Ovary (tissue), 9 donors: Measurements from ENCODE around the gene DGKI. TPM values are rescaled to one million over a fixed set of nuclear protein-coding genes. Genes with fewer than 3 reads are reported as not detected.

Source experiments
- DNase-seq, 5 donors: peaks; one replicate each; pipeline ENCODE4 v3.0.0-alpha.2; 2019 to 2020
- H3K27ac ChIP-seq, 2 donors: fragments of 200-600 bp; one replicate each; pipeline versions ENCODE4 v1.5.1 to v1.8.0; 2019 to 2022
- H3K27me3 ChIP-seq: fragments of 200-600 bp; one replicate; pipeline ENCODE4 v1.8.0; 2022
- H3K36me3 ChIP-seq: fragments of 200-600 bp; sonication (generic); one replicate; pipeline ENCODE4 v1.5.1; 2019
- H3K4me1 ChIP-seq: one replicate; pipeline ENCODE4 v1.8.1; 2013; ENCODE audit warnings: mild to moderate bottlenecking, moderate library complexity; ENCODE audit not compliant: insufficient read depth
- H3K4me3 ChIP-seq: fragments of 200-600 bp; sonication (generic); one replicate; pipeline ENCODE4 v1.5.1; 2017
- H3K9me3 ChIP-seq, 2 donors: fragments of 200-600 bp in 1 of 2; sonication (generic) in 1 of 2; one replicate each; pipeline versions ENCODE4 v1.5.1 to v1.8.1; 2013 to 2019; ENCODE audit warnings: mild to moderate bottlenecking in 1 of 2, moderate library complexity in 1 of 2
- EP300 ChIP-seq: sonication (generic); formaldehyde crosslinking; IDR thresholded peaks from one replicate; pipeline ENCODE4 v1.6.1; 2017; ENCODE audit warnings: antibody characterized with exemption
- POLR2A ChIP-seq: fragments of 450-650 bp; IDR thresholded peaks from one replicate; pipeline ENCODE4 v1.6.1; 2017; ENCODE audit warnings: antibody characterized with exemption, mild to moderate bottlenecking, moderate library complexity
- WGBS, 3 donors: extraction: QIAGEN DNeasy Blood & Tissue Kit in 1 of 3; methylation state at CpG; one replicate each; pipeline versions ENCODE4 v1.1.5 to v1.1.7; 2013 to 2017; 5-methylcytosine and 5-hydroxymethylcytosine counted together
- intact Hi-C, 4 donors: fragments of 100-400 bp; cut with DNase I; formaldehyde crosslinking; loops; one replicate each; pipeline versions ENCODE4 v1.11.0 to v1.15.1; 2022 to 2023
- polyA plus RNA-seq, 2 donors: library from polyadenylated mRNA; stranded (reverse); fragments of 200-250 nt in 1 of 2; fragments of 350-450 nt in 1 of 2; fragmentation: Illumina TruSeq in 1 of 2; extraction: RNeasy Lipid Tissue Mini Kit (QIAGEN cat#74804) in 1 of 2; gene quantifications; one replicate each; pipeline ENCODE4 v1.2.3, GENCODE V29; 2013 to 2014
- total RNA-seq, 7 donors: library from RNA; depleted of rRNA in 2 of 7; stranded (reverse); fragments of >200 nt in 2 of 7; fragmentation: NEBNext Ultra II Directional in 3 of 7; extraction: Animal tissue kit (Norgen Biotek cat#: 25700) in 3 of 7; gene quantifications; one replicate each; pipeline versions ENCODE4 v1.1.0 to v1.2.4, GENCODE V29; 2016 to 2023
- TF ChIP-seq, protein P1 (sequence below), 3 donors: fragments of 450-650 bp in 2 of 3; fragments of 200-600 bp in 1 of 3; IDR thresholded peaks; one replicate each; pipeline versions ENCODE4 v1.5.1 to v1.8.0; 2016 to 2022; ENCODE audit warnings: antibody characterized with exemption in 3 of 3, mild to moderate bottlenecking in 1 of 3
- donor health status: DM: no; HTN: no; CAD: no; lungs with moderate emphysema.
- donor health status: DM: no; HTN: no; CAD: no.
- donor health status: Bipolar disorder and iron deficiency.
- donor health status: DM: yes; HTN: yes; CAD: no.
- donor health status: DM: no; HTN: no; CAD: no.
- donor health status: DM: yes; HTN: yes; CAD: no.

Gene DGKI
- total and polyA plus RNA-seq, 9 donors: 0.10 to 1.3 (median 0.29) TPM

DNA sequence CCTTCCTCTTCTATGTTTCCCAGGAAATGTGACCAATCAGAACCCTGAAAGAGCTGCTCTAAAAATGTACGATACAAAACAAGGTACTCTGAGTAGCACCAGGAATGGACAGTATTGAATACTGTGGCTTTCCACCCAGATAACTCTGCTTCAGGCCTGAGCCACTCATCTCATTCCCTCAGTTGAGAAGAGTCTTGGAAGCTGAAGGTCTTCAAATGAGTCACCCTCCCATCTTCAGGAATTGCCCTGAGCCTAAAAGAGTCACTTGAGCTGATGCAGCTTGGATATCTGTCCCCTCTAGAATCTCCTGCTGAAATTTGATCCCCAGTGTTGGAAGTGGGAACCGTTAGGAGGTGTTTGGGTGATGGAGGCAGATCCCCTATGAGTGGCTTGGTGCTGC, 210.4 kb downstream of the DGKI start:
- Histone ChIP-seq H3K4me3 (no peak overlapping the region), H3K36me3 (no peaks in the 10 kb centered on the region), H3K9me3 (no peaks in the 10 kb centered on the region), H3K27me3 (no peaks in the 10 kb centered on the region), H3K4me1 (no peaks in the 10 kb centered on the region), H3K27ac (no peak overlapping the region)
- TF ChIP-seq POLR2A (no peak), EP300 (no peak)
- TF ChIP-seq, protein P1, sequence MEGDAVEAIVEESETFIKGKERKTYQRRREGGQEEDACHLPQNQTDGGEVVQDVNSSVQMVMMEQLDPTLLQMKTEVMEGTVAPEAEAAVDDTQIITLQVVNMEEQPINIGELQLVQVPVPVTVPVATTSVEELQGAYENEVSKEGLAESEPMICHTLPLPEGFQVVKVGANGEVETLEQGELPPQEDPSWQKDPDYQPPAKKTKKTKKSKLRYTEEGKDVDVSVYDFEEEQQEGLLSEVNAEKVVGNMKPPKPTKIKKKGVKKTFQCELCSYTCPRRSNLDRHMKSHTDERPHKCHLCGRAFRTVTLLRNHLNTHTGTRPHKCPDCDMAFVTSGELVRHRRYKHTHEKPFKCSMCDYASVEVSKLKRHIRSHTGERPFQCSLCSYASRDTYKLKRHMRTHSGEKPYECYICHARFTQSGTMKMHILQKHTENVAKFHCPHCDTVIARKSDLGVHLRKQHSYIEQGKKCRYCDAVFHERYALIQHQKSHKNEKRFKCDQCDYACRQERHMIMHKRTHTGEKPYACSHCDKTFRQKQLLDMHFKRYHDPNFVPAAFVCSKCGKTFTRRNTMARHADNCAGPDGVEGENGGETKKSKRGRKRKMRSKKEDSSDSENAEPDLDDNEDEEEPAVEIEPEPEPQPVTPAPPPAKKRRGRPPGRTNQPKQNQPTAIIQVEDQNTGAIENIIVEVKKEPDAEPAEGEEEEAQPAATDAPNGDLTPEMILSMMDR (IDR thresholded peaks at IDR 0.05): no peak
- intact Hi-C loops: no loop called here
- WGBS, 3 donors: 84 to 87% (median 86%) methylated on average over 2 of the region's 2 CpGs
- no peak for DNase-seq

DNA sequence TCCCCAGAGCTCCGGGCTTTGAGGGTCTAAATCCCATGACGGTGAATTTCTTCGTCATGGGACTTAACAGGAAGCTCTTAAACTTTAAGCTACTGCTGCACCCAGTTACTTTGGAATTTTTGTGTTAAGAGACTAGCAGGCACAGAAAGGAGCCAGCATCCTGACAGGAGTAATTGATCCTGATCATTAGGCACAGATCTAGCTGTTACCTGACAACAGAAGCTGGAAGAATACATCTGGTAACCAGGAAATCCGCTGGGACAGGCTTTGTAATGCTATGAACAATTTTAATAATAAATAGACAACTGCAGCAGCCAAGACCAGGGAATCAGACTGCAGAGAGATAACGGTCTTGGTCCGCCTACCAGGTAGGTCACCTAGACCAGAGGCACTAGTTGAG, 210.9 kb downstream of the DGKI start:
- intact Hi-C loops: no loop called here
- DNase-seq: no peak
- H3K9me3 ChIP-seq: no peaks in the 10 kb centered on the region
- no peaks in the 10 kb centered on the region for H3K4me1 ChIP-seq
- no peaks in the 10 kb centered on the region for H3K36me3 ChIP-seq
- TF ChIP-seq EP300 (no peak), POLR2A (no peak)
- TF ChIP-seq, protein P1 (IDR thresholded peaks at IDR 0.05): no peak
- H3K4me3 ChIP-seq: no peak overlapping the region
- no peaks in the 10 kb centered on the region for H3K27me3 ChIP-seq
- H3K27ac ChIP-seq: no peak overlapping the region
- 93 to 95% (median 94%) methylated on average over 6 of the region's 6 CpGs for WGBS, 3 donors

DNA sequence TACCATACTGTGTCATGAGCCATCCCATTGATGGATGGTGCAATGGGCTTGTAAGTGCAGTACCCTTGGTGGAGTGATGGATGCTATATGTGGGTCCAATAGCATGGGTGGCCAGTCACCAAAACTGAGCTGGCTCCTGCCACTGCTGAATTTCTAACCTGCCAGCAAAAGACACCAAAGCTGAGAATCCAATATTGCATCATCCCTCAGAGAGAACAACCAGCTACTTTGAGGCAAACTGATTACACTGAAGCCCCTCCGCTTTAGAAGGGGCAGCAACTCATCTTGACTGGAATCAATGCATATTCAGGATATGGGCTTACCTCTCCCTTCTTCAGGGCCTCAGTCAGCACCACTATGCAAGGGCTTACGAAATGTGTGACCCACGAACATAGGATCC, 211.6 kb downstream of the DGKI start:
- Histone ChIP-seq H3K9me3 (no peaks in the 10 kb centered on the region), H3K27me3 (no peaks in the 10 kb centered on the region), H3K36me3 (no peaks in the 10 kb centered on the region), H3K4me1 (no peaks in the 10 kb centered on the region), H3K4me3 (no peak overlapping the region), H3K27ac (no peak overlapping the region)
- no peak for TF ChIP-seq EP300
- TF ChIP-seq, protein P1 (IDR thresholded peaks at IDR 0.05): no peak
- DNase-seq: no peak
- intact Hi-C loops: no loop called here
- WGBS, 3 donors: 93 to 96% (median 94%) methylated on average over 3 of the region's 3 CpGs

DNA sequence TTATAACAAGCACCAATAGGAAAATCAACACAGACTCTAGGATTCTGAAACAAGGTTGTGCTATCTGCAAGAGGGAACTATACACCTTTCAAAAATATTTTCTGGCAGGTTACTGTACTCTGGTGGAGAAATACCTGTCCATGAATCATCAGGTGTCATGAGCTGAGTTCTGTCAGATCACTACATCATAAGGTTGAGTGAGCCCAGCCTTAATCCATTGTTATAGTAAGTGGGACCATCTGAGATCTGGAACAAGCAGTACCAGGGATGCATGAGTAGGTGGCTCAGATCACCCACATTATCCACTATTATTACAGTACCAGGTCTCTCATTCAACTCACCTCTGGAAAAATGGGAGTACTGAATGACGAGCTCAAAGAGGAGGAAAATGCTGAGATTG, 212.4 kb downstream of the DGKI start:
- no peak for DNase-seq
- no peaks in the 10 kb centered on the region for H3K27me3 ChIP-seq
- H3K4me3 ChIP-seq: no peak overlapping the region
- no peaks in the 10 kb centered on the region for H3K36me3 ChIP-seq
- H3K4me1 ChIP-seq: no peaks in the 10 kb centered on the region
- WGBS, 3 donors: 92 to 94% (median 93%) methylated on average over 1 of the region's 1 CpG
- no peak overlapping the region for H3K27ac ChIP-seq
- intact Hi-C loops: no loop called here
- TF ChIP-seq EP300 (no peak), POLR2A (no peak)
- TF ChIP-seq, protein P1 (IDR thresholded peaks at IDR 0.05): no peak
- no peaks in the 10 kb centered on the region for H3K9me3 ChIP-seq

DNA sequence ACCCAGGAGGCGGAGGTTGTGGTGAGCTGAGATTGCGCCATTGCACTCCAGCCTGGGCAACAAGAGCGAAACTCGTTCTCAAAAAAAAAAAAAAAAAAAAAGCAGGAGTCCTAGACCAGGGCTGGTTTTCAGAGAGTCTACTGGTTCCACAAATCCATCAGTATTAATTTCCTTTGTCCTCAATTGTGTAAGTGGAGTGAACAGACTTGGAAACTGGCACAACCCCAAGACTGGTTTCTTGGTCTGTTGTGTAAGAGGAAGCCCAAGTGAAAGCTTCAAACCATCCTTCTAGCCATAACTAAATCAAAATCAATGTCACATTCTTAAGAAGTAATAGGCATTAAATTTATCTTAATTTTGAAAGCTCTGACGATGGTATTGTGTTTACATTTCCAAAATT, 213.6 kb downstream of the DGKI start:
- no peak for DNase-seq
- no peak overlapping the region for H3K27ac ChIP-seq
- no peaks in the 10 kb centered on the region for H3K27me3 ChIP-seq
- TF ChIP-seq, protein P1 (IDR thresholded peaks at IDR 0.05): no peak
- TF ChIP-seq POLR2A: no peak
- TF ChIP-seq EP300: no peak
- no peaks in the 10 kb centered on the region for H3K4me1 ChIP-seq
- no peaks in the 10 kb centered on the region for H3K36me3 ChIP-seq
- intact Hi-C loops: no loop called here
- no peak overlapping the region for H3K4me3 ChIP-seq
- WGBS, 3 donors: 83 to 89% (median 84%) methylated on average over 5 of the region's 5 CpGs
- no peaks in the 10 kb centered on the region for H3K9me3 ChIP-seq
